HCT116 (cell line): Measurements from ENCODE around the gene PTF1A. TPM values are rescaled to one million over a fixed set of nuclear protein-coding genes. Genes with fewer than 3 reads are reported as not detected.

ENCODE experiments used
- ATAC-seq: fragments of 200-7000 bp; cut with Tn5 transposase; 2 replicates; pipeline ENCODE4 v1.9.1; 2020; ENCODE audit warnings: mild to moderate bottlenecking, moderate library complexity
- Bru-seq: library from RNA; stranded (reverse); fragments of 400-500 nt; gene quantifications from one replicate; lab custom pipeline; 2021; lab: Mats Ljungman, UMichigan
- BruChase-seq, 2 experiments: library from RNA; stranded (reverse); fragments of 400-500 nt; gene quantifications; one replicate each; lab custom pipeline; 2021; lab: Mats Ljungman, UMichigan
- BruUV-seq: library from RNA; stranded (reverse); fragments of 400-500 nt; replicated peaks from 2 replicates; lab custom pipeline; 2021; lab: Mats Ljungman, UMichigan
- CTCF ChIA-PET: fragments of 300-600 bp; sonication (Branson Sonifier 250); formaldehyde crosslinking; loops from one replicate; lab custom pipeline; 2021; ENCODE audit warnings: antibody characterized with exemption; lab: Charles Lee
- POLR2A ChIA-PET: fragments of 300-600, 350-600 bp; sonication (Branson Sonifier 250); formaldehyde crosslinking; loops from one replicate; lab custom pipeline; 2021; ENCODE audit warnings: antibody characterized with exemption; lab: Charles Lee
- RAD21 ChIA-PET, 2 experiments: fragments of 300-600 bp; sonication (Branson Sonifier 250); formaldehyde crosslinking; loops; one replicate each; lab custom pipeline; 2023; ENCODE audit warnings: low total read pairs in 2 of 2; ENCODE audit not compliant: uncharacterized antibody in 2 of 2, unreplicated experiment in 2 of 2, low non-redundant PET in 1 of 2; lab: Charles Lee
- DNase-seq: peaks from one replicate; pipeline ENCODE4 v3.0.0-alpha.2; 2010; ENCODE audit warnings: low read depth, low spot score
- H2AFZ ChIP-seq: fragments of 200-600 bp; shearing (Covaris generic), sonication (generic); 2 replicates; pipeline ENCODE4 v1.6.1; 2017; ENCODE audit warnings: low read depth, mixed run types, mixed read lengths, antibody characterized with exemption, low read length; ENCODE audit not compliant: poor library complexity, severe bottlenecking
- H3K27ac ChIP-seq: 2 replicates; pipeline ENCODE4 v1.5.1; 2012; ENCODE audit warnings: low read depth, low read length
- H3K27me3 ChIP-seq: fragments of 200-600 bp; sonication (generic); 2 replicates; pipeline ENCODE4 v1.6.1; 2016; ENCODE audit warnings: mixed run types, low read length, mixed read lengths; ENCODE audit not compliant: insufficient read depth
- H3K36me3 ChIP-seq, 2 experiments: fragments of 200-500 bp in 1 of 2; fragments of 200-600 bp in 1 of 2; sonication (Bioruptor generic) in 1 of 2; sonication (generic) in 1 of 2; 2 replicates each; pipeline versions ENCODE4 v1.5.1 to v1.6.1; 2014 to 2016; ENCODE audit warnings: low read length in 2 of 2, inconsistent platforms in 1 of 2, mixed read lengths in 1 of 2, mixed run types in 1 of 2; ENCODE audit not compliant: insufficient read depth in 2 of 2, control insufficient read depth in 1 of 2
- H3K4me1 ChIP-seq, 2 experiments: fragments of 200-600 bp in 1 of 2; sonication (generic) in 1 of 2; 2 replicates each; pipeline versions ENCODE4 v1.5.1 to v1.6.1; 2012 to 2017; ENCODE audit warnings: low read length in 2 of 2, inconsistent platforms in 1 of 2, mild to moderate bottlenecking in 1 of 2, mixed read lengths in 1 of 2, mixed run types in 1 of 2, moderate library complexity in 1 of 2; ENCODE audit not compliant: insufficient read depth in 2 of 2, control insufficient read depth in 1 of 2
- H3K4me2 ChIP-seq: fragments of 200-600 bp; sonication (generic); 2 replicates; pipeline ENCODE4 v1.6.1; 2017; ENCODE audit warnings: mixed run types, low read length, mixed read lengths
- H3K4me3 ChIP-seq, 2 experiments: fragments of 200-600 bp in 1 of 2; sonication (generic) in 1 of 2; replicated peaks in 1 of 2; 2 replicates each; pipeline ENCODE4 v1.5.1; 2011 to 2016; ENCODE audit warnings: low read length in 2 of 2, control low read depth in 1 of 2, low read depth in 1 of 2, mild to moderate bottlenecking in 1 of 2, mixed read lengths in 1 of 2, mixed run types in 1 of 2
- H3K79me2 ChIP-seq: fragments of 200-600 bp; sonication (generic); 2 replicates; pipeline ENCODE4 v1.6.1; 2017; ENCODE audit warnings: mild to moderate bottlenecking, mixed run types, low read length, moderate library complexity, mixed read lengths; ENCODE audit not compliant: insufficient read depth
- H3K9ac ChIP-seq: fragments of 200-600 bp; sonication (generic); 2 replicates; pipeline ENCODE4 v1.6.1; 2016; ENCODE audit warnings: low read length, mixed read lengths
- H3K9me2 ChIP-seq: fragments of 200-600 bp; sonication (generic), shearing (Covaris generic); 2 replicates; pipeline ENCODE4 v1.6.1; 2017; ENCODE audit warnings: mixed run types, mild to moderate bottlenecking, moderate library complexity; ENCODE audit not compliant: insufficient read depth
- H3K9me3 ChIP-seq, 2 experiments: fragments of 200-500 bp in 1 of 2; fragments of 200-600 bp in 1 of 2; sonication (Bioruptor generic) in 1 of 2; sonication (generic) in 1 of 2; 2 replicates each; pipeline ENCODE4 v1.6.1; 2014 to 2017; ENCODE audit warnings: low read length in 2 of 2, mixed read lengths in 2 of 2, inconsistent platforms in 1 of 2, low read depth in 1 of 2, mild to moderate bottlenecking in 1 of 2, mixed run types in 1 of 2, moderate library complexity in 1 of 2; ENCODE audit not compliant: control insufficient read depth in 1 of 2, insufficient read depth in 1 of 2
- H4K20me1 ChIP-seq: fragments of 200-600 bp; sonication (generic), shearing (Covaris generic); 2 replicates; pipeline ENCODE4 v1.6.1; 2017; ENCODE audit warnings: mixed run types, mild to moderate bottlenecking, moderate library complexity; ENCODE audit not compliant: insufficient read depth
- ATF3 ChIP-seq: IDR thresholded peaks from 2 replicates; pipeline ENCODE4 v1.6.1; 2012
- CBX3 ChIP-seq: IDR thresholded peaks from 2 replicates; pipeline ENCODE4 v1.6.1; 2012; ENCODE audit warnings: low read depth
- CEBPB ChIP-seq: IDR thresholded peaks from 2 replicates; pipeline ENCODE4 v1.6.1; 2012; ENCODE audit warnings: low read depth
- CTCF ChIP-seq, 3 experiments: fragments of 200-600 bp in 1 of 3; sonication (generic) in 1 of 3; IDR thresholded peaks in 2 of 3; conservative IDR thresholded peaks in 1 of 3; 2 replicates each; pipeline ENCODE4 v1.5.1; 2012 to 2017; ENCODE audit warnings: low read depth in 2 of 3, low read length in 2 of 3, antibody characterized with exemption in 1 of 3, borderline replicate concordance in 1 of 3, control low read depth in 1 of 3, mild to moderate bottlenecking in 1 of 3, mixed read lengths in 1 of 3, mixed run types in 1 of 3, moderate library complexity in 1 of 3; ENCODE audit not compliant: insufficient read depth in 1 of 3
- EGR1 ChIP-seq: IDR thresholded peaks from 2 replicates; pipeline ENCODE4 v1.6.1; 2012; ENCODE audit warnings: low read depth
- ELF1 ChIP-seq: IDR thresholded peaks from 2 replicates; pipeline ENCODE4 v1.6.1; 2012; ENCODE audit warnings: low read depth, borderline replicate concordance
- EZH2 ChIP-seq: fragments of 200-600 bp; sonication (generic); IDR thresholded peaks from 2 replicates; pipeline ENCODE4 v1.6.1; 2017; ENCODE audit warnings: antibody characterized with exemption, mixed run types
- EZH2phosphoT487 ChIP-seq: fragments of 200-600 bp; IDR thresholded peaks from 2 replicates; pipeline ENCODE4 v1.6.1; 2018; ENCODE audit warnings: antibody characterized with exemption, borderline replicate concordance
- FOSL1 ChIP-seq: IDR thresholded peaks from 2 replicates; pipeline ENCODE4 v1.6.1; 2012; ENCODE audit warnings: low read depth
- MAX ChIP-seq: IDR thresholded peaks from 2 replicates; pipeline ENCODE4 v1.6.1; 2012
- RAD21 ChIP-seq: IDR thresholded peaks from 2 replicates; pipeline ENCODE4 v1.6.1; 2012; ENCODE audit warnings: low read depth, mild to moderate bottlenecking
- REST ChIP-seq: IDR thresholded peaks from 2 replicates; pipeline ENCODE4 v1.6.1; 2012; ENCODE audit warnings: low read depth
- SIN3A ChIP-seq: IDR thresholded peaks from 2 replicates; pipeline ENCODE4 v1.6.1; 2012; ENCODE audit warnings: low read depth
- SP1 ChIP-seq: IDR thresholded peaks from 2 replicates; pipeline ENCODE4 v1.6.1; 2012; ENCODE audit warnings: low read depth
- SRF ChIP-seq: IDR thresholded peaks from 2 replicates; pipeline ENCODE4 v1.6.1; 2012; ENCODE audit warnings: low read depth
- YY1 ChIP-seq: IDR thresholded peaks from 2 replicates; pipeline ENCODE4 v1.6.1; 2011; ENCODE audit warnings: low read length, low read depth, moderate library complexity, mild to moderate bottlenecking; ENCODE audit not compliant: insufficient replicate concordance; ENCODE audit errors: extremely low read depth
- ZFX ChIP-seq: fragments of 450-650 bp; IDR thresholded peaks from 2 replicates; pipeline ENCODE4 v1.6.1; 2017
- ZNF274 ChIP-seq: fragments of 200-500 bp; sonication (Bioruptor generic); IDR thresholded peaks from 2 replicates; pipeline ENCODE4 v1.6.1; 2014; ENCODE audit warnings: mild to moderate bottlenecking, low read depth, low read length, inconsistent platforms
- intact Hi-C: fragments of 100-400 bp; cut with micrococcal nuclease; formaldehyde crosslinking; loops from 2 replicates; pipeline ENCODE4 v1.10.0; 2022
- long read RNA-seq: library from polyadenylated mRNA; unstranded; transcript quantifications from one replicate; pipeline ENCODE4 v2.0.0, GENCODE V29; 2021; ENCODE audit not compliant: unreplicated experiment
- polyA plus RNA-seq: library from polyadenylated mRNA; unstranded; fragments of >200 nt; gene quantifications from 2 replicates; pipeline ENCODE4 v1.2.1, GENCODE V29; 2012; ENCODE audit warnings: missing spikeins
- total RNA-seq: library from RNA; stranded (reverse); gene quantifications from one replicate; pipeline ENCODE4 v1.2.1, GENCODE V29; 2021; ENCODE audit not compliant: unreplicated experiment

Gene PTF1A
- total RNA-seq (not detected), Bru-seq, nascent RNA (not detected), BruChase-seq, experiment 1, labeled RNA remaining after a 6-hour chase (not detected), BruChase-seq, experiment 2, labeled RNA remaining after a 2-hour chase (not detected)
- not detected in 2 replicates for polyA plus RNA-seq
- long read RNA-seq = 0 reads

- no peak within 1 kb of the TSS for H3K27ac ChIP-seq
- no peaks in the 10 kb centered on the region for H3K9me2 ChIP-seq
- no TSS peak for BruUV-seq
- TF ChIP-seq CBX3 = no peak
- TF ChIP-seq EGR1 = no peak
- TF ChIP-seq REST = no peak
- no peak for TF ChIP-seq SRF
- no peak for TF ChIP-seq EZH2phosphoT487
- no peak for TF ChIP-seq CTCF (IDR thresholded peaks at IDR 0.05 in 2 of 3, conservative IDR thresholded peaks at IDR 0.05 in 1 of 3; ENCODE audit: borderline replicate concordance in 1 of 3, insufficient read depth in 1 of 3, low read depth in 2 of 3, low read length in 2 of 3)
- TF ChIP-seq ELF1 = no peak
- no peak for TF ChIP-seq MAX
- TF ChIP-seq SIN3A = no peak
- TF ChIP-seq ATF3 = no peak
- no peak for TF ChIP-seq ZNF274
- no peak for TF ChIP-seq RAD21
- TF ChIP-seq SP1 = no peak
- TF ChIP-seq FOSL1 = no peak
- TF ChIP-seq YY1 = no peak
- TF ChIP-seq EZH2 = no peak
- TF ChIP-seq CEBPB = no peak
- no peak for TF ChIP-seq ZFX
- no peak for DNase-seq
- no peak within 1 kb of the TSS for H3K9ac ChIP-seq
- no peaks in the 10 kb centered on the region for H3K4me1 ChIP-seq
- H3K27me3 ChIP-seq = 0 out of 2 replicates have a peak, but pooled peaks cover under 1% of the 10 kb centered on the region
- H3K4me3 ChIP-seq = no peak within 1 kb of the TSS
- H3K36me3 ChIP-seq = no peaks in the 10 kb centered on the region
- no peak for ATAC-seq
- ChIA-PET CTCF (no interaction called here), POLR2A (no interaction called here), RAD21 (no interaction called here)
- no peaks in the 10 kb centered on the region for H3K79me2 ChIP-seq
- intact Hi-C loops = no loop called here
- H3K9me3 ChIP-seq = no peaks in the 10 kb centered on the region
- no peak within 1 kb of the TSS for H2AFZ ChIP-seq
- no peak within 1 kb of the TSS for H3K4me2 ChIP-seq
- H4K20me1 ChIP-seq = no peaks in the 10 kb centered on the region
Observed at GRCh38 chr10:23191764-23192711, at the start of gene PTF1A. Gene PTF1A (plus strand): TSS chr10:23192312. CDS start chr10:23192531, 219 bp downstream.
